Calu3 (cell line): ENCODE data around the gene TRIP13. TPM values are rescaled to one million over a fixed set of nuclear protein-coding genes. Genes with fewer than 3 reads are reported as not detected.

Source experiments
- BruUV-seq: library from RNA; stranded (reverse); fragments of 400-500 nt; replicated peaks from 2 replicates; lab custom pipeline; 2021; lab: Mats Ljungman, UMichigan
- CTCF ChIA-PET: fragments of 300-600 bp; sonication (Branson Sonifier 250); formaldehyde crosslinking; loops from one replicate; lab custom pipeline; 2022; ENCODE audit warnings: antibody characterized with exemption; lab: Charles Lee
- DNase-seq: peaks from one replicate; pipeline ENCODE4 v3.0.0; 2022
- H3K27ac Mint-ChIP-seq: one replicate; pipeline ENCODE4 v1.8.0; 2022; ENCODE audit warnings: mixed read lengths; ENCODE audit not compliant: unreplicated experiment
- H3K27me3 Mint-ChIP-seq: one replicate; pipeline ENCODE4 v1.8.0; 2022; ENCODE audit warnings: mixed read lengths; ENCODE audit not compliant: unreplicated experiment
- H3K36me3 Mint-ChIP-seq: one replicate; pipeline ENCODE4 v1.8.0; 2022; ENCODE audit warnings: mild to moderate bottlenecking, moderate library complexity, mixed read lengths; ENCODE audit not compliant: insufficient read depth, unreplicated experiment
- H3K4me1 Mint-ChIP-seq: one replicate; pipeline ENCODE4 v1.8.0; 2022; ENCODE audit warnings: mild to moderate bottlenecking, low read depth, mixed read lengths; ENCODE audit not compliant: unreplicated experiment
- H3K4me3 Mint-ChIP-seq: one replicate; pipeline ENCODE4 v1.8.0; 2022; ENCODE audit warnings: mild to moderate bottlenecking, low read depth, moderate library complexity, mixed read lengths; ENCODE audit not compliant: unreplicated experiment
- H3K9me3 Mint-ChIP-seq: one replicate; pipeline ENCODE4 v1.8.0; 2022; ENCODE audit warnings: low read depth, mixed read lengths; ENCODE audit not compliant: unreplicated experiment
- intact Hi-C: fragments of 100-400 bp; cut with micrococcal nuclease; formaldehyde crosslinking; loops from one replicate; pipeline ENCODE4 v1.10.0; 2022; ENCODE audit not compliant: unreplicated experiment
- total RNA-seq: library from RNA; stranded (reverse); gene quantifications from 2 replicates; pipeline ENCODE4 v1.2.3, GENCODE V29; 2022
- TF ChIP-seq, protein P1 (sequence below): fragments of 200-600 bp; IDR thresholded peaks from one replicate; pipeline ENCODE4 v1.8.0; 2022; ENCODE audit warnings: antibody characterized with exemption; ENCODE audit not compliant: unreplicated experiment

Gene TRIP13
- total RNA-seq, 1 experiment from 2014 or later, result 29.9 TPM

DNA sequence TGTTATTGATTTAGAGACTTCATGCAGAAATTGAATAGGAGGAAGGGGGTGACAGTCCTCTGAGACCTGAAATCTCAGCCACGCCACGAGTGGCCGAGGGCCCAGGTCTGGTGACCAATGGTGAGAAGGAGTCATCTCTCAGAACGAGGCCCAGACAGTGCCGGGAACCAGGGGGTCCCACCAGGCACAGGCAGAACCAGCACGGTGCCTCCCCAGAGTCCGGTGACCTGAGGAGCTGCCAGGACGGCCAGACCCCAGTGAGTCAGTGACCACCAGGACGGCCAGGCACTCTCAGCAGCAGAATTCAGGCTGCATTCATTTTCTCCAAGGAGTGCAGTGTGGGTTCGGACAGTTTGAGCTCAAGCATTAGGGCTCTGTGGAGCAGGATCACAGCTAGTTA, 72.1 kb downstream of the TRIP13 start:
- Mint-ChIP-seq H3K27me3 (peaks cover 97% of the 10 kb centered on the region), H3K9me3 (no peaks in the 10 kb centered on the region), H3K4me3 (no peak overlapping the region), H3K4me1 (peaks cover 12% of the 10 kb centered on the region), H3K27ac (no peak overlapping the region), H3K36me3 (no peaks in the 10 kb centered on the region)
- DNase-seq, result no peak
- CTCF ChIA-PET, result no interaction called here
- TF ChIP-seq, protein P1, sequence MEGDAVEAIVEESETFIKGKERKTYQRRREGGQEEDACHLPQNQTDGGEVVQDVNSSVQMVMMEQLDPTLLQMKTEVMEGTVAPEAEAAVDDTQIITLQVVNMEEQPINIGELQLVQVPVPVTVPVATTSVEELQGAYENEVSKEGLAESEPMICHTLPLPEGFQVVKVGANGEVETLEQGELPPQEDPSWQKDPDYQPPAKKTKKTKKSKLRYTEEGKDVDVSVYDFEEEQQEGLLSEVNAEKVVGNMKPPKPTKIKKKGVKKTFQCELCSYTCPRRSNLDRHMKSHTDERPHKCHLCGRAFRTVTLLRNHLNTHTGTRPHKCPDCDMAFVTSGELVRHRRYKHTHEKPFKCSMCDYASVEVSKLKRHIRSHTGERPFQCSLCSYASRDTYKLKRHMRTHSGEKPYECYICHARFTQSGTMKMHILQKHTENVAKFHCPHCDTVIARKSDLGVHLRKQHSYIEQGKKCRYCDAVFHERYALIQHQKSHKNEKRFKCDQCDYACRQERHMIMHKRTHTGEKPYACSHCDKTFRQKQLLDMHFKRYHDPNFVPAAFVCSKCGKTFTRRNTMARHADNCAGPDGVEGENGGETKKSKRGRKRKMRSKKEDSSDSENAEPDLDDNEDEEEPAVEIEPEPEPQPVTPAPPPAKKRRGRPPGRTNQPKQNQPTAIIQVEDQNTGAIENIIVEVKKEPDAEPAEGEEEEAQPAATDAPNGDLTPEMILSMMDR, result no peak
- no TSS peak for BruUV-seq
- intact Hi-C loops, result no loop called here

GRCh38 chr5:965604-966344, 73.1 kb downstream of the TRIP13 start:
- no peak overlapping the region for H3K27ac Mint-ChIP-seq
- H3K36me3 Mint-ChIP-seq, result no peaks in the 10 kb centered on the region
- intact Hi-C loops, result no loop called here
- no TSS peak for BruUV-seq
- CTCF ChIA-PET, result no interaction called here
- H3K4me1 Mint-ChIP-seq, result peaks cover 4% of the 10 kb centered on the region
- no peaks in the 10 kb centered on the region for H3K9me3 Mint-ChIP-seq
- no peak overlapping the region for H3K4me3 Mint-ChIP-seq
- peaks cover 97% of the 10 kb centered on the region for H3K27me3 Mint-ChIP-seq
- DNase-seq, result no peak
- TF ChIP-seq, protein P1, result no peak

DNA sequence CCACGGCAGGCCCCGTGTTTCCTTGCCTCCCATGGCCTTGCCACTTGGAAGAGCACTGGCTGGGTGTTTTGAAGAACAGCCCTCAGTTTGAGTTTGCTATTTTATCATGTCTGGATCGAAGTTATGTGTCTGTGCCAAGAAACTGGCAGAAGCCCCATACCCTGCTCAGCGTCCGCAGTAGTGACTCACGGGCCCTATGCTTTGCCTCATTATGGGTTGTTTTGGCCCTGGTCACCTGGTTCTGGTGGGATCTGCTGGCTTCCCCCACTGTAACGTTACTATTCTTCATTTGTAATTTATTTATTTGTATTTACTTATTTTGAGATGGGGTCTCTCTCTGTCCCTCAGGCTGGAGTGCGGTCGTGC, 73.6 kb downstream of the TRIP13 start:
- DNase-seq, result no peak
- TF ChIP-seq, protein P1, result no peak
- intact Hi-C loops, result no loop called here
- Mint-ChIP-seq H3K4me3 (no peak overlapping the region), H3K27ac (no peak overlapping the region), H3K4me1 (no peaks in the 10 kb centered on the region), H3K27me3 (peaks cover 97% of the 10 kb centered on the region), H3K9me3 (peaks cover 3% of the 10 kb centered on the region), H3K36me3 (no peaks in the 10 kb centered on the region)
- no TSS peak for BruUV-seq
- CTCF ChIA-PET, result no interaction called here

DNA sequence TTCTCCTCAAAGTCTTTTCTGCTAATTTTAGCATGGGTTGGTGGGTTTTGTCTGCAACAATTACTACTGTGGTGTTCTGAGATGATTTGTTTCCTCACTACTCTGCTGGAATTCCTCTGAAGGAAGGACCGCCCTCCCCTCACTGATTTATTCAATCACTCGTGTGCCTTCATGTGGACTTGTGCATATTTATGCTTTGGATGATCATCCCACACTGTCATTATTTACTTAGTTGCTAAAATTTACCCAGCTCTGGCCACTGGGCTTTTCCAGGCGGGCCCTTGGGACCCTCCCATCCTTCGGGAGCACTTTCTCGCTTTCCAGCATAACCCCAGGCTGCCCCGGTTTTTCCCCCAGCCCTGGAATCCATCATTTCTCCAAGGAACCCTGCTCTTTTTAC, 74.3 kb downstream of the TRIP13 start:
- BruUV-seq, result no TSS peak
- Mint-ChIP-seq H3K36me3 (no peaks in the 10 kb centered on the region), H3K4me1 (no peaks in the 10 kb centered on the region), H3K27ac (no peak overlapping the region), H3K9me3 (peaks cover 3% of the 10 kb centered on the region), H3K4me3 (no peak overlapping the region), H3K27me3 (peaks cover 97% of the 10 kb centered on the region)
- CTCF ChIA-PET, result no interaction called here
- intact Hi-C loops, result no loop called here
- TF ChIP-seq, protein P1, result no peak
- DNase-seq, result no peak

Other genes with a start within 250 kb of the TRIP13 start
- 0.38 and 0.51 TPM in 2 replicates for gene TPPP, start 199.5 kb upstream of the TRIP13 start, total RNA-seq
- 2.2 and 3.0 TPM in 2 replicates for gene ZDHHC11B, start 108.2 kb upstream of the TRIP13 start, total RNA-seq
- 53.7 and 60.8 TPM in 2 replicates for gene ZDHHC11, start 41.9 kb upstream of the TRIP13 start, total RNA-seq
- gene BRD9, start 83 bp upstream of the TRIP13 start, total RNA-seq, result 62.8 and 64.1 TPM in 2 replicates
- 0.47 and 0.93 TPM in 2 replicates for gene NKD2, start 115.9 kb downstream of the TRIP13 start, total RNA-seq
- gene SLC12A7, start 219.2 kb downstream of the TRIP13 start, total RNA-seq, result 82.3 and 90.5 TPM in 2 replicates